Sigmoid colon (tissue), 7 donors: Measurements from ENCODE around the gene MTMR4. TPM values are rescaled to one million over a fixed set of nuclear protein-coding genes. Genes with fewer than 3 reads are reported as not detected.

Source experiments
- DNase-seq: peaks from one replicate; pipeline ENCODE4 v3.0.0-alpha.2; 2019
- H3K27ac ChIP-seq, 4 donors: fragments of 200-600 bp; sonication (generic); one replicate each; pipeline ENCODE4 v1.5.1; 2016 to 2019; ENCODE audit warnings: mild to moderate bottlenecking in 1 of 4
- H3K27me3 ChIP-seq, 3 donors: fragments of 200-600 bp; sonication (generic); one replicate each; pipeline ENCODE4 v1.5.1; 2019; ENCODE audit warnings: mild to moderate bottlenecking in 1 of 3
- H3K36me3 ChIP-seq, 4 donors: fragments of 200-600 bp; sonication (generic); one replicate each; pipeline ENCODE4 v1.5.1; 2016 to 2019
- H3K4me1 ChIP-seq, 4 donors: fragments of 200-600 bp; sonication (generic); one replicate each; pipeline ENCODE4 v1.5.1; 2017 to 2019
- H3K4me3 ChIP-seq, 4 donors: fragments of 200-600 bp; sonication (generic); one replicate each; pipeline ENCODE4 v1.5.1; 2017 to 2019; ENCODE audit warnings: mild to moderate bottlenecking in 2 of 4, moderate library complexity in 1 of 4
- H3K9me3 ChIP-seq, 4 donors: fragments of 200-600 bp in 3 of 4; sonication (generic) in 3 of 4; one replicate each; pipeline versions ENCODE4 v1.5.1 to v1.6.1; 2013 to 2019
- CTCF ChIP-seq, 4 experiments: fragments of 450-650 bp in 3 of 4; fragments of 200-600 bp in 1 of 4; IDR thresholded peaks; one replicate each; pipeline ENCODE4 v1.5.1; 2016 to 2019; ENCODE audit warnings: antibody characterized with exemption in 4 of 4, mild to moderate bottlenecking in 3 of 4, moderate library complexity in 2 of 4
- EP300 ChIP-seq, 4 donors: sonication (generic); formaldehyde crosslinking; IDR thresholded peaks; one replicate each; pipeline ENCODE4 v1.6.1; 2017; ENCODE audit warnings: antibody characterized with exemption in 4 of 4
- POLR2A ChIP-seq, 2 donors: fragments of 450-650 bp; IDR thresholded peaks; one replicate each; pipeline ENCODE4 v1.6.1; 2016; ENCODE audit warnings: antibody characterized with exemption in 2 of 2, mild to moderate bottlenecking in 2 of 2, moderate library complexity in 2 of 2
- POLR2AphosphoS5 ChIP-seq, 4 donors: sonication (generic); formaldehyde crosslinking; IDR thresholded peaks; one replicate each; pipeline ENCODE4 v1.6.1; 2017; ENCODE audit warnings: antibody characterized with exemption in 4 of 4
- WGBS, 2 donors: extraction: QIAGEN DNeasy Blood & Tissue Kit; methylation state at CpG; one replicate each; pipeline ENCODE4 v1.1.7; 2013; 5-methylcytosine and 5-hydroxymethylcytosine counted together
- intact Hi-C: fragments of 100-400 bp; cut with DNase I; formaldehyde crosslinking; loops from one replicate; pipeline ENCODE4 v1.15.1; 2023
- polyA plus RNA-seq, 3 donors: library from polyadenylated mRNA; stranded (reverse); fragments of 200-250 nt; gene quantifications; one replicate each; pipeline ENCODE4 v1.2.3, GENCODE V29; 2013
- total RNA-seq, 4 donors: library from RNA; depleted of rRNA; stranded (reverse); fragments of >200 nt; gene quantifications; one replicate each; pipeline ENCODE4 v1.1.0, GENCODE V29; 2016
- donor health status: healthy with polysubstance abuse.
- donor health status: Bipolar disorder and iron deficiency.
- donor health status: healthy.

Gene MTMR4
- total and polyA plus RNA-seq, 7 donors = 6.0 to 28.5 (median 22.6) TPM

DNA sequence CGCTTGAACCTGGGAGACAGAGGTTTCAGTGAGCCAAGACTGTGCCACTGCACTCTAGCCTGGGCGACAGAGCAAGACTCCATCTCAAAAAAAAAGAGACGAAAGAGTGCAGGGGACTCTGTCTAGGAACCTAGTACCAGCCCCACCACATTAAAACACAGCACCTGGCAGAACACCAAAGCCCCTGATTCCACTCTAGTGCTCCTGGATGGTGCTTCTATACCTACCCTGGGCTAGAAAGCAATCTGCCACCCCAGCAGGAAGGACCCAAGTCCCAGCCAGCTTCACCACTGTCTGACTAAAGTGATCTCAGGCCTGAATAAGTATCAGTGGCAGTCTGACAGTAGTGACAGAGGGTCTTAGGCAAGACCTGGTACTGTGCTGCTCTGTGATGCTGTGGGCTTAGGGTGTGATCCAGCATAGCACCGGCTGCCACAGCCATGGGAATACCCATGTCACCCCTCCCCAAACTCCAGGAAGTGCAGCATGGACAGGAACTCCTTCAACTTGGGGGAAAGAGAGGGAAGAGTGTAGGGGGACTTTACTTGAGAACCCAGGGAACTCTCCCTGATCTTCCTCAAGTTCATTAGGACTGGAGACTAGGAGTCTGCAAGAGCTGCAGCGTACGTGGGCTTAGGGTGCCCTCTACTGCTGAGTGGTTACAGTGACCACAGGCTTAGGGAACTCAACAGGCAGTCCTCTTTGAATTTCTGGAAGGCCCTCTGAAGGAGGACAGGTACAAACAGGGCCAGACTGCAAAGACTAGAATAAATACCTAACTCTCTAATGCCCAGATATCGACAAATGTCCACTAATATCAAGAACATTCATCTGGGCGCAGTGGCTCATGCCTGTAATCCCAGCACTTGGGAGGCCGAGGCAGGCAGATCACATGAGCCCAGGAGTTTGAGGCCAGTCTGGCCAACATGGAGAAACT is 67.1 kb downstream of the MTMR4 start:
- 71 to 81% methylated on average over 9 of the region's 9 CpGs for WGBS, 2 donors
- H3K27me3 ChIP-seq = no peaks in the 10 kb centered on the region
- intact Hi-C loops = no loop called here
- H3K4me1 ChIP-seq = no peaks in the 10 kb centered on the region
- no peaks in the 10 kb centered on the region for H3K36me3 ChIP-seq
- H3K4me3 ChIP-seq = no peak overlapping the region
- no peak overlapping the region for H3K27ac ChIP-seq
- no peaks in the 10 kb centered on the region for H3K9me3 ChIP-seq
- TF ChIP-seq EP300 (IDR thresholded peaks at IDR 0.05) (no peak), POLR2A (IDR thresholded peaks at IDR 0.05) (no peak), POLR2AphosphoS5 (IDR thresholded peaks at IDR 0.05) (no peak), CTCF (IDR thresholded peaks at IDR 0.05) (peak in 3 of 4 experiments; percentile 13 to 26 (median 18))
- no peak for DNase-seq

DNA sequence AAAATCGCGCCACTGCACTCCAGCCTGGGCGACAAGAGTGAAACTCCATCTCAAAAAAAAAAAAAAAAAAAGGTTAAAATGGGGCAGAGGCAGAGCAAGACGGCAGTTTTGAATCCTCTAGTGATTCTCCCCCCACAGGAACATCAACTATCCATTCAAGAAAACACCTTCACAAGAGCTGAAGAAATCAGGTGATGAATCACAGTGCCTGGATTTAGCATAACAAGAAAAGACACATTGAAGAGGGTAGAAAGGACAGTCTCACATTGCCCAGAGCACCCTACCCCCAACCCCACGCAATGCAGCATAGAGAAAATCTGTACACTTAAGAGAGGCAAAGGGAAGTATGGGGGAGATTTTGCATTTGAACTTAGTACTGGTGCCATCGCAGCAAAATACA is 68.4 kb downstream of the MTMR4 start:
- Histone ChIP-seq H3K27ac (no peak overlapping the region), H3K36me3 (no peaks in the 10 kb centered on the region), H3K4me3 (no peak overlapping the region), H3K4me1 (no peaks in the 10 kb centered on the region), H3K27me3 (no peaks in the 10 kb centered on the region), H3K9me3 (no peaks in the 10 kb centered on the region)
- 91% methylated on average over 6 of the region's 6 CpGs for WGBS, 2 donors
- intact Hi-C loops = no loop called here
- no peak for DNase-seq
- TF ChIP-seq POLR2AphosphoS5 (IDR thresholded peaks at IDR 0.05) (no peak), EP300 (IDR thresholded peaks at IDR 0.05) (no peak), CTCF (IDR thresholded peaks at IDR 0.05) (no peak), POLR2A (IDR thresholded peaks at IDR 0.05) (no peak)

Other genes with a start within 250 kb of the MTMR4 start
- gene MPO, start 233.7 kb downstream of the MTMR4 start, total RNA-seq = under 1 TPM in 1 of 4 donors, not detected in 3; 0.36 TPM
- under 1 TPM in 1 of 3 donors, not detected in 2; 0.44 TPM for gene MPO, start 233.7 kb downstream of the MTMR4 start, polyA plus RNA-seq
- 10 to 100 TPM; 12.5 to 28.4 (median 17.0) TPM for gene TSPOAP1, start 185.8 kb downstream of the MTMR4 start, total RNA-seq
- 1 to 10 TPM in 2 of 3 donors, under 1 TPM in 1; 0.69 to 7.2 (median 3.6) TPM for gene TSPOAP1, start 185.8 kb downstream of the MTMR4 start, polyA plus RNA-seq
- gene SUPT4H1, start 162.4 kb downstream of the MTMR4 start, total RNA-seq = 10 to 100 TPM; 50.5 to 65.3 (median 57.4) TPM
- 100 to 1,000 TPM in 1 of 3 donors, 10 to 100 TPM in 2; 90.1 to 114 (median 99.3) TPM for gene SUPT4H1, start 162.4 kb downstream of the MTMR4 start, polyA plus RNA-seq
- under 1 TPM in 3 of 4 donors, not detected in 1; 0.14 to 0.33 (median 0.28) TPM for gene RNF43, start 97.1 kb downstream of the MTMR4 start, total RNA-seq
- 10 to 100 TPM in 1 of 3 donors, 1 to 10 TPM in 2; 6.5 to 19.3 (median 7.2) TPM for gene RNF43, start 97.1 kb downstream of the MTMR4 start, polyA plus RNA-seq
- gene HSF5, start 26.2 kb downstream of the MTMR4 start, total RNA-seq = under 1 TPM in 1 of 4 donors, not detected in 3; under 0.01 TPM
- under 1 TPM in 1 of 3 donors, not detected in 2; 0.29 TPM for gene HSF5, start 26.2 kb downstream of the MTMR4 start, polyA plus RNA-seq
- gene TEX14, start 177.4 kb upstream of the MTMR4 start, total RNA-seq = under 1 TPM; 0.14 to 0.36 (median 0.30) TPM
- under 1 TPM in 1 of 3 donors, not detected in 2; 0.09 TPM for gene TEX14, start 177.4 kb upstream of the MTMR4 start, polyA plus RNA-seq
- gene RAD51C, start 178.0 kb upstream of the MTMR4 start, total RNA-seq = 10 to 100 TPM; 16.8 to 25.2 (median 19.0) TPM
- 10 to 100 TPM in 1 of 3 donors, 1 to 10 TPM in 2; 6.0 to 20.1 (median 9.0) TPM for gene RAD51C, start 178.0 kb upstream of the MTMR4 start, polyA plus RNA-seq
- under 1 TPM; 0.16 to 0.55 (median 0.38) TPM for gene PPM1E, start 241.2 kb upstream of the MTMR4 start, total RNA-seq
- under 1 TPM in 1 of 3 donors, not detected in 2; 0.20 TPM for gene PPM1E, start 241.2 kb upstream of the MTMR4 start, polyA plus RNA-seq